DMS53 treated with DMSO at 0.1 percent for 48 hours (cell line): ENCODE data around the gene PRR14L.

Experiments
- DNase-seq: peaks from one replicate; lab custom pipeline; 2025; ENCODE audit not compliant: unreplicated experiment; lab: John Stamatoyannopoulos, UW

PRR14L gene

GRCh38 chr22:31646186-31647019 is 103.5 kb downstream of the PRR14L start:
- no peak for DNase-seq

GRCh38 chr22:31639436-31640039 is 110.4 kb downstream of the PRR14L start:
- no peak for DNase-seq

GRCh38 chr22:31637891-31638618 is 111.9 kb downstream of the PRR14L start:
- no peak for DNase-seq

GRCh38 chr22:31637447-31637890 is 112.5 kb downstream of the PRR14L start:
- no peak for DNase-seq

- DNase-seq = no peak
Observed at GRCh38 chr22:31635638-31636306, 114.2 kb downstream of the PRR14L start.

GRCh38 chr22:31631436-31631835 is 118.5 kb downstream of the PRR14L start:
- DNase-seq = no peak
